Stimulated activated CD8-positive, alpha-beta memory T cell treated with anti-CD3 and anti-CD28 coated beads, Interleukin-15, amount 100 ng/mL, for 4 hours (primary cell): ENCODE data around the gene CDK5.

ENCODE experiments used
- DNase-seq, 2 donors: peaks; one replicate each; pipeline ENCODE4 v3.0.0-alpha.2; 2020; ENCODE audit warnings: low read depth in 2 of 2

The CDK5 gene

DNA sequence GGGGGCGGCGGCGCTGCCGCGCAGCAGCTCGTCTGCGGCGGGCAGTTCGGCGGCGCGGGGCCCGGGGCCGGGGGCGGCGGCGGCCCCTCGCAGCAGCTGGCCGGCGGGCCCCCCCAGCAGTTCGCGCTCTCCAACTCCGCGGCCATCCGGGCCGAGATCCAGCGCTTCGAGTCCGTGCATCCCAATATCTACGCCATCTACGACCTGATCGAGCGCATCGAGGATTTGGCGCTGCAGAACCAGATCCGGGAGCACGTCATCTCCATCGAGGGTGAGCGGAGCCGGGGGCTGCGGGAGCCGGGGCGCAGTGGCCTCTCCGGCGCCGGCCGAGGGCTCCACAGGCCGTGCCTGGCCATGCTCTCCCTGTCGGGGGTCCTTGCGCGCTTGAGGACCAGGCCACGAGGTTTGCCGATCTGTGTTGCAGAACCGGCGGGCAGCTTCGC is 29.1 kb upstream of the CDK5 start:
- DNase-seq = no peak

- DNase-seq = peak in 1 of 2 donors; percentile 42
These were observed 28.3 kb upstream of the CDK5 start, which contains the start of gene AGAP3 for GRCh38 chr7:151085691-151086620. TSS of gene AGAP3 (plus strand) at chr7:151086475. CDS start at chr7:151086742, 267 bp downstream.

GRCh38 chr7:151085329-151085690 is 27.6 kb upstream of the CDK5 start:
- DNase-seq = no peak

DNA sequence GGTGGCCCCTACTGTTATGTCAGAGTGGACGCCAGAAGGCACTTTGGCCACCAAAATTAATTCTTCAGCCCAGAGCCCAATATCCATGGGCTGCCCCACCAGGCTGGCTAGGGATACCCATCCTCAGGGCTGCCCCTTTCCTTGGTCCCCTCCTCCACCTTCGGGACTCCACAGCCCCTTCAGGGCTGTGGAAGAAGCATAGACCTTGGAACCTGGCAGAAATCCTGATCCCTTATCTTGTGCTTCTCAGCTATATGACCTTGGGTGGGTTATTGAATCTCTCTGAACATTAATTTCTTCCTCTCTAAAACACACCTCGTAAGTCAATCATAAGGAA is 26.1 kb upstream of the CDK5 start:
- no peak for DNase-seq

DNA sequence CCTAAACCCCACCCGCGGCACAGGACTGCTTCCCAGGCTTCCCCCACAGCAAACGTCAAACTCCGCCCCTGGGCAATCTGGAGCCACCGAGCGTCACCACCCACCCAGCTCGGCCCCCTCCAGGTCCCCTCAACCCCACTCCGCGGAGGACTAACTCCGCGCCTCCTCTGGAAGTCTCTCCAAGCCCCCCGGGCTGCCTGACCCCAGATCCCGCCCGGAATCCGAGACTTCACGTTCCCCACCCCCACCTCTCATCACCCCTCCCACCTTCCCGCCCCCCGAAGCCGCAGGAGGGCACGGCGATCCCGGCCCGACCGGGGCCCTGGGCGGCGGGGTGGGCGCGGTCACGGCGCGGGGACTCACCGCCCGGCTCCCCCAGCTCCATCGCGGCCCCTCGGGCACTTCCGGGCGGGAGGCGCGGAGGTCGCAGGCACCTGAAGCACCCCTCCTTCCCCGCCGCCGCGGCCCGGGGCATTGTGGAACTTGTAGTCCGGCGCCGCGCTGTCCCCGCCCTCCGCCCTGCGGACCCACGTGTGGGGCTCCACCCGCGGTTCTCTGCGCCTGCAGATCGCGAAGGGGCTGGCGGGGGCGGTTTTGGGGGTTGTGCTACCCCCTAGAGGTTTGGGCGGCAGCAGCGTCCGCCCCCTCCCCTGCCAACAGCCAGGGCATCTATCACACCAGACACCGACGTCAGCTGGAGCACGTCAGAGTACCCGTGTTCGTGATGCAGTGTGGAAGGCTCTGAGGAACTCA is 25.6 kb upstream of the CDK5 start, which contains the start of gene TMUB1:
Gene TMUB1 (minus strand): TSS at position 423 of the 753 bp plus-strand sequence. CDS start 930 bp downstream, outside the sequence.
- peak; percentile 73 to 75 for DNase-seq

- no peak for DNase-seq
These were observed 24.7 kb upstream of the CDK5 start for GRCh38 chr7:151082141-151083070.

- no peak for DNase-seq
These were observed 23.7 kb upstream of the CDK5 start for GRCh38 chr7:151081170-151082101.

GRCh38 chr7:151080522-151081169 is 22.9 kb upstream of the CDK5 start, which contains the start of gene FASTK:
TSS of gene FASTK (minus strand) at chr7:151080809. CDS start at chr7:151080766, 43 bp downstream.
- peak; percentile 75 to 77 for DNase-seq

DNA sequence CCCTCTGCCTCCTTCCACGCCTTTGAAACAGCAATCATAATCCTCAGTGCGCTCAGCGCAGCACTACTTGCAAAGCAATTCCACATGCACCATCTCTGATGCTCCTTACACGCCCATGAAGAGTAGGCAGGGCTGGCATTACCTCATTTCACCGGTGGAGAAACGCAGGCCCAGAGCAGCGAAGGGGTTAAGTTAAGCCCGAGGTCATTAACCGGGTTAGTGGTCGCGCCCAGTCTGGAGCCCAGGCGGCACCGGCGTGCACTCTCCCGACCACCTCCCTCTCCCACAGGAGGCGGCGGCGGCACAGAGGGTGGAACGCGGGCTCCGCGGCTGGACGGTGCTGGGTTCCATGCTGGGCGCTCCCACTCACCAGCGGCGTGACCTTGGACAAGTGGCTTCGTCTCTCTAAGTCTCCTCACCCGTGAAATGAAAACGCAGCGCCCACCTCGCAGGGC is 22.4 kb upstream of the CDK5 start:
- no peak for DNase-seq

DNA sequence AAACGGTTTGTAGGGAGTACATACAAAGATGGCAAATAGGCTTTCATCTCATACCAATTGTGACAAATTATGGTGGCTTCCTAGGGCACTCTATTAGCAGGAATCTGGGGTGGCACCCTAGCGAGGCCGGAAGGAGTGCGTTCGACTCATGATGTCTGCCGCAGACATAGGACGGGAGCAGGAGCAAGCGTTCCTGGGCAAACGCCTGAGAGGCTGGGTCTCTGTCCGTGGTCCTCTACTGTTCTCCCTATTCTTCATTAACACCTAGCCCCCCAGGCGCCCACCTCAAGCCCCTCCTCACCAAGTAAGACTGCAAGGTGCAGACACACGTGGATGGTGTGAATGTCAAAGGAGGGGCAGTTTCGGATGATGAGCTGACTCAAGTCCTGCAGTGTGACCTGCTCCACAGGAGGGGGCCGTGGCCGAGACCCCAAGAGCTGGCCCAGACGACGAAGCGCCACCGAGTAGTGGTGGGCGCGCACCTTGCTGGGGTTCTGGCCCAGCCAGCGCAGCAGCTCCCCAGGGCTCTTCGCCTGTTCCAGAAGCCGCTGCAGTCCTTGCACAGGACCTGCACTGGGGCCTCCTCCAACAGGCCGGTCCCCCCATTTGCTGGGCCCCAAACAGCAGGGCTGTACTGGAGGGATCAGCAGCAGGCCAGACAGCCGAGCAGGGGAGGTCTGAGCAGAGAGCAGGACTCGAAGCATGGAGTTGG is 21.7 kb upstream of the CDK5 start:
- DNase-seq = no peak

- no peak for DNase-seq
These were observed 20.7 kb upstream of the CDK5 start for GRCh38 chr7:151078233-151079040.

DNA sequence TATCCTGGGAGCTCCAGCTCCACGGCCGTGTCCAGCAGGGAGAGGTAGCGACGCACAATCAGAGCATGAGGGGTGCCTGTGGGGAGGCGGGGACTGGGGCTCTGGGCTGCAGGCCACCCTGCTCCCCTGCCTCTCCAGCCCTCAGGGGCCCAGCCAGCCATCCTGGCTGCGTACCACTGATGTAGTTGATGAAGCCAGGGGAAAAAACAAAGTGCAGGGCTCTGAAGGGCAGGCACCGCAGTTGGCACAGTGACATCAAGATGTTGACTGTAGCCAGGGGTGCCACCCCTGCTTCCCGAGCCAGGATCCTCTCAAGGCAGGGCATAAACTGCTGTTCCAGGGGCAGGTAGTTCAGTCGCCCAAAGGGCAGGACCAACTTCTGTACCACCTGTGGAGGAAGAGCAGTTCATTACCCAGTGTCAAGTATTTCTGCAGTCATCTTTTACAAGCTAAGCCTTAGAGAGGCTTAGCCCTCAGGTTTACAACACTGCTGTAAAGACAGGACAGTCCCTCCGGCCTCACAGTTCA is 20.1 kb upstream of the CDK5 start:
- DNase-seq = no peak

- DNase-seq = no peak
These were observed 19.4 kb upstream of the CDK5 start for GRCh38 chr7:151076863-151077704.

GRCh38 chr7:151075978-151076426 is 18.3 kb upstream of the CDK5 start:
- DNase-seq = no peak

GRCh38 chr7:151075662-151075971 is 17.9 kb upstream of the CDK5 start:
- no peak for DNase-seq

- no peak for DNase-seq
These were observed 17.3 kb upstream of the CDK5 start for GRCh38 chr7:151074817-151075661.
